Measurements from ENCODE around the gene EEFSEC. TPM values are rescaled to one million over a fixed set of nuclear protein-coding genes. Genes with fewer than 3 reads are reported as not detected.

Gene EEFSEC
- total RNA-seq, 1 experiment from 2014 or later: 9.5 TPM

DNA sequence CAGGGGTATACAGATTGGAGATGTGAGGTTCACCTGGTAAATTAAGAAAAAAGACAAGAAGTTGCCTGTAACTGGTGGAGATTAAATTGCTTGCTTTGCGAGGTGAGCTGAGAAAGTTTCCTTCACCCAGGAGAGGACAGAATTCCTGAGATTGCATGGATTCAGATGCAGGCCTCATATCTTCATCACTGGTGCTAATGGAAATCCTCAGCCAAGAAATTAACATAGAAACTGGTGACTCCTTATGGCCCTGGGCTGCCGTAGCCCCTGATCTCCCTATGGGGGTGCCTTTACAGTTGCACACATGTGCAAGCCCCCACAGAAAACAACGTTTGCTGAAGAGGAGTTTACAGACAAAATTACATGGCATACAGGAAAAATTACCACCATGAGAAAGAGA is 68.0 kb downstream of the EEFSEC start:
- H3K4me2 ChIP-seq (ENCODE audit: insufficient read depth, insufficient read length, low read length): no peak overlapping the region
- H3K4me1 ChIP-seq (ENCODE audit: insufficient read depth, low read length): 0 out of 2 replicates have a peak, but pooled peaks cover 3% of the 10 kb centered on the region
- peaks cover 5 to 9% of the 10 kb centered on the region in 2 experiments; a peak in 3 of 4 replicates for H3K4me1 Mint-ChIP-seq
- no peaks in the 10 kb centered on the region for H3K23me2 ChIP-seq (ENCODE audit: insufficient read length, low read depth, low read length, poor library complexity, severe bottlenecking)
- no CpG with 5 or more reads among the region's 3 CpGs for WGBS (ENCODE audit: extremely low coverage, insufficient read length, low lambda C conversion rate)
- peaks cover 7% of the 10 kb centered on the region for H3K27me3 Mint-ChIP-seq (ENCODE audit: low read depth)
- H3K27me3 ChIP-seq (ENCODE audit: insufficient read depth, low read length): no peaks in the 10 kb centered on the region
- no peak overlapping the region for H2BK20ac ChIP-seq (ENCODE audit: low read depth, low read length, poor library complexity, severe bottlenecking)
- H3K9ac ChIP-seq (ENCODE audit: extremely low read depth, insufficient read length, low read length): no peak overlapping the region
- H3K9me3 ChIP-seq (ENCODE audit: control insufficient read depth, low read depth, low read length): peaks cover 13% of the 10 kb centered on the region
- no peak overlapping the region for H3K4ac ChIP-seq (ENCODE audit: low read depth, low read length)
- H3K56ac ChIP-seq (ENCODE audit: insufficient read length, low read depth, low read length): no peak overlapping the region
- H2BK12ac ChIP-seq (ENCODE audit: insufficient read length, low read depth, low read length): no peak overlapping the region
- H3K36me3 Mint-ChIP-seq (ENCODE audit: insufficient read depth in 1 of 3, low read depth in 3 of 3): peaks cover 12 to 25% (median 16%) of the 10 kb centered on the region in 3 experiments
- H2AFZ ChIP-seq (ENCODE audit: low read length): no peak overlapping the region
- no peak overlapping the region for H3K18ac ChIP-seq (ENCODE audit: insufficient read length, low read depth, low read length)
- H2AK5ac ChIP-seq (ENCODE audit: insufficient read length, low read length): no peak overlapping the region
- H3K23ac ChIP-seq (ENCODE audit: insufficient read length, low read depth, low read length): no peak overlapping the region
- DNase-seq: no peak
- no peak overlapping the region for H4K91ac ChIP-seq (ENCODE audit: insufficient read length, low read depth, low read length)
- no peak overlapping the region for H2BK120ac ChIP-seq (ENCODE audit: low read depth, low read length, poor library complexity, severe bottlenecking)
- H4K8ac ChIP-seq (replicated peaks; ENCODE audit: insufficient read length, low read depth, low read length): no peak overlapping the region
- no peaks in the 10 kb centered on the region for H4K20me1 ChIP-seq (ENCODE audit: control insufficient read depth, insufficient read depth, insufficient read length)
- no peaks in the 10 kb centered on the region for H3K79me2 ChIP-seq (ENCODE audit: insufficient read depth, low read length)
- no peak overlapping the region for H3K4me3 Mint-ChIP-seq
- TF ChIP-seq, protein P1, sequence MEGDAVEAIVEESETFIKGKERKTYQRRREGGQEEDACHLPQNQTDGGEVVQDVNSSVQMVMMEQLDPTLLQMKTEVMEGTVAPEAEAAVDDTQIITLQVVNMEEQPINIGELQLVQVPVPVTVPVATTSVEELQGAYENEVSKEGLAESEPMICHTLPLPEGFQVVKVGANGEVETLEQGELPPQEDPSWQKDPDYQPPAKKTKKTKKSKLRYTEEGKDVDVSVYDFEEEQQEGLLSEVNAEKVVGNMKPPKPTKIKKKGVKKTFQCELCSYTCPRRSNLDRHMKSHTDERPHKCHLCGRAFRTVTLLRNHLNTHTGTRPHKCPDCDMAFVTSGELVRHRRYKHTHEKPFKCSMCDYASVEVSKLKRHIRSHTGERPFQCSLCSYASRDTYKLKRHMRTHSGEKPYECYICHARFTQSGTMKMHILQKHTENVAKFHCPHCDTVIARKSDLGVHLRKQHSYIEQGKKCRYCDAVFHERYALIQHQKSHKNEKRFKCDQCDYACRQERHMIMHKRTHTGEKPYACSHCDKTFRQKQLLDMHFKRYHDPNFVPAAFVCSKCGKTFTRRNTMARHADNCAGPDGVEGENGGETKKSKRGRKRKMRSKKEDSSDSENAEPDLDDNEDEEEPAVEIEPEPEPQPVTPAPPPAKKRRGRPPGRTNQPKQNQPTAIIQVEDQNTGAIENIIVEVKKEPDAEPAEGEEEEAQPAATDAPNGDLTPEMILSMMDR (conservative IDR thresholded peaks at IDR 0.05): no peak
- H4K5ac ChIP-seq (ENCODE audit: insufficient read length, low read depth, low read length): no peak overlapping the region
- no peak overlapping the region for H3K27ac ChIP-seq (ENCODE audit: insufficient read length, low read depth, low read length)
- no peak overlapping the region for H3K27ac Mint-ChIP-seq
- H3K14ac ChIP-seq (ENCODE audit: insufficient read depth, low read length): no peak overlapping the region
- H3K9me3 Mint-ChIP-seq: peaks cover 25 to 29% of the 10 kb centered on the region in 2 experiments
- no peaks in the 10 kb centered on the region for H3K79me1 ChIP-seq (ENCODE audit: insufficient read depth, low read depth, low read length, poor library complexity, severe bottlenecking)
- H2BK5ac ChIP-seq (ENCODE audit: insufficient read length, low read length): no peak overlapping the region
- no peak overlapping the region for H3T11ph ChIP-seq (ENCODE audit: low read length)
- H2BK15ac ChIP-seq (ENCODE audit: low read depth, low read length): no peak overlapping the region
